ENCODE measurements around the gene HBQ1.
"Not testable (repeated sequence)": the region's sequence is repeated elsewhere in the genome, so short reads cannot be mapped to it uniquely, and the experiment has no call there.

Gene HBQ1

DNA sequence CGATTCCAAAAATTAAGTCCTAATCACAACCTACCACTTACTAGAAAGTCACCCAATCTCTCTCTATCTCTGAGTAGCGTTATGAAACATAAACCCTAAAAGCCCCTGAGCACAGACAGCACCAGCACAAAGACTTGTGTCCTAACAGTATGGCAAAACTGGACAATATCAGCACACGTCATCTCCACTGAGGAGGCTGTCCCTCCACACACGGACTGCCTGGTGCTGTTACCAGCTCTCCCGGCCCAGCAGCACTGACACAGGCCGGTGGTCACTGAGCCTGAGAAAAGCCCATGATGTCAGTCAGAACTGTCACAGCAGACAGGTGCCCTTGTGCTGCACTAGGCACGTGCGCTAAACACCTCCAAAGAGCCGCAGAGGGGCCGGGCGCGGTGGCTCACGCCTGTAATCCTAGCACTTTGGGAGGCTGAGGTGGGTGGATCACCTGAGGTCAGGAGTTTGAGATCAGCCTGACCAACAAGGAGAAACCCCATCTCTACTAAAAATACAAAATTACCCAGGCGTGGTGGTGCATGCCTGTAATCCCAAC is 31.4 kb downstream of the HBQ1 start:
- DNase-seq (ENCODE audit: low read depth), result not testable (repeated sequence)

DNA sequence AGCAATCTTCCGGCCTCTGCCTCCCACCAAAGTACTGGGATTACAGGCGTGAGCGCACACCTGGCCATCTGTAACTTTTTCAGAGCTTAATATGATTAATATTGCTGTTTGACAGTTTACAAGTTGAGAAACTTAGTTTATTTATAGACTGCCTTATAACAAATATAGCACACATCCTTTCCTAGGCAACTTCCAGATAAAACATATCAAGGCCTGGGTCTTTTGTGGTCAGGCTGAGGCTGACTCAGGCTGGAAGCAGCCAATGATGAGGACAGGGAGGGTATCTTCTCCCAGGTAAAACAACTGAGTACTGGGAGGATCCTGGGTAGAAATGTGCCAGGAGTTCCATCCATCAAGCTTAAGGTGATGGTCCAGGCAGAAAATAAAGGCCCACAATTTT is 32.7 kb downstream of the HBQ1 start:
- no peak for DNase-seq (ENCODE audit: low read depth)

DNA sequence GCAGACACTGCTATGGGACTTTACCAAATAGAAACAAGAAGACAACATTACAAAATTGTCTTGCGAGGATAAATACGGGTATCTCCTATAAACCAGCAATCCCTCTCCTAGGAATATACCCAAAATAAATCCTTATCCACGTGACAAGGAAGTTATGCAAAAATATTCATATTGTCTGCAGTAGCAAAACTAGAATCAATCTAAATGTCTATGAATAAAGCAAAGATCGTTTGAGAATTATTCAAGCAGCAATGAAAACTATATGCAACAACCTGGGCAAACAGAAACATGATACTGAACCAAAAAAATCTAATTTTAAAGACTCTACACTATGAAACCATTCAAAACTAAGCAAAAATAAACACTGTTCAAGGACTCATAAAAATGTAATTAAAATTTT is 39.8 kb downstream of the HBQ1 start:
- no peak for DNase-seq (ENCODE audit: low read depth)

DNA sequence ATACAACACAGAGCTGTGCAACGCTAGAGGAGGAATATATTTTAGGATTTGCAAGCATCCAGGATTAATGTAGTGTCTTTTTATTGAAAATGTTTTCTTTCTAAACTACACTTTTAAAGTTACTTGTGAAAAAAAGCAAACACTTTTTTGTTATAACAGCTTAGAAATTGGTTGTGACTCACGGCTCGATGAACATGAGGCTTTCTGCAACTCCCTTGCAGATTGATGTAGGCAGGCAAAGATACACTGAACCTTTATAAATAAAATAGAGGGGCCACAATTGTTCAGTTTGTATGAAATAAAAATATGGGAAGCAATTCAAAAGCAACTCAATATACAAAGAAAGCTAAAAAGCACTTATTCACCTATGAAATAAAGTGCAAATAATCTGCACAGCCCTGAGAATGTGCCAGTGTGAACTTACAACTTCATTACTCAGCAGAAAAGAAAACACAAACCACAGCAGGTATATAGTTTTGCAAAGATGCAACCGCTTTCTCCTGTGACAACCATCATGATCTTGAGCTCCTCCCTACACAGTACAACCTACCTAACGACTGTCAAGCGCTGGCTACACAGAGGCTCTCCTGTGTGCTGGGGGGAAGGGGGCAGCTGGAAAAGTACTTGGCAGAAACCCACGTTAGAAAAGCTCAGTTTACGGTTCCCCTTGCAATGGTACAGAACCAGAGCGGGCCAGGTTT is 48.0 kb downstream of the HBQ1 start:
- DNase-seq (ENCODE audit: low read depth), result no peak

DNA sequence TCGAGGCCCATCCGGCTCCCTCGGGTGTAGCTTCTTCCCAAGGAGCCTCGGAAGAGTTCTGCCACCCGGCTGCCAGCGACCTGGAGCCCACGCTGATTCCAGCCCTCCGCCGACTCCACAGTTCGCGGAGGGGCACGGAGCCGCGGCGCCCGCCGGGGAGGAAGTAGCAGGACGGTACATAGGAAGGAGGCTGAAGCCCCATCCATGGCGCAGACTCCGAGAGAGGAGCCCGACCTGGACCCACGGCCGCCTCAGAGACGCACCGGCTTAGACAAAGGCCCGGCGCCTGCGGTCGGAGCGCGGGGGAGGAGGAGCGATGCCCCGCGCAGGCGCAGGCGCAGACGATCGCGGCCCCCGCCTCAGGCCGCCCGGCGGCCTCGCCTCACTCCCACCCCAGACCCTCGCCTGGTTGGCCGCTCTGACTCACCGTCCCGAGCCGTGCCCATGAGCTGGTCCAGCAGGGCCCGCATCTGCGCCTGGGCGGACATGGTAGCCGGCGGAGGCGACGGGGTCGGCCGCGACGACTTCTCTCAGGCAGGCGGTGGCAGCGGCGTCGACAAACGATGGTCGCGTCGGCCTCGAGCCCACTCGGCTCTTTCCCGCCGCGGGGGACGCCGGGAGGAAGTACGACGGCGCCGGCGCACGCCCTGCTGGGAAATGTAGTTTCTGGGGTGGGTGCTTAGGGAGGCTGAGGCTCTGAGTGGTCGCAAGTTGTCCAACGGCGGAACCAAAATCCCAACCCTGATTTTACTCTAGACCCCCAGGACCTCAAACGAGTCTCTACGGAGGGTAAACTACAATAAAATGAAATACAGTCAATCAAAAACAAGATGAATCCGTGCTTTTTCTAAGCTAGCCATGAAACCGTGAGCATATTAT is 48.8 kb downstream of the HBQ1 start, which contains the start of gene LUC7L:
TSS of gene LUC7L (minus strand) at position 598 of the 879 bp plus-strand sequence. CDS start at position 488, 110 bp downstream.
- peak; percentile 47 for DNase-seq (ENCODE audit: low read depth)

DNA sequence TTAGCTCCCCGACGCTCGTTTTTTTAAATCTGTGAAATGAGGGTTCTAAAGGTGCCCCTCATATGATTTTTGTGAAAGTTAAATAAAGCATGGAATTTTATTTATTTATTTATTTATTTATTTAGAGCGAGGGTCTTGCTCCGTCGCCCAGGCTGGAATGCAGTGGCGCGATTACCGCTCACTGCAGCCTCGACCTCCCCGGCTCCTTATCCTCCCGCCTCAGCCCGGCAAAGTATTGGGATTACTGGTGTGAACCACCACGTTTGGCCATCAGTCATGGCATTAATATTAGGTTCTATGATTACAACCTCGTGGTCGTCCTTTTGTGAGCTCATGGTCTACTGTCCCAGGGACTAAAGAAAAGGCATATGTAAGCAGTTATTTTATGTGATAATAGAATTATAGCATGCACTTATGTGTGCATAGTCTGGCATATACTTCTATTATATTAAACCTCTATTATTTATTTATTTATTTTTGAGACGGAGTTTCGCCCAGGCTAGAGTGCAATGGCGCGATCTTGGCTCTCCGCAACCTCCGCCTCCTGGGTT is 49.5 kb downstream of the HBQ1 start:
- no peak for DNase-seq (ENCODE audit: low read depth)

DNA sequence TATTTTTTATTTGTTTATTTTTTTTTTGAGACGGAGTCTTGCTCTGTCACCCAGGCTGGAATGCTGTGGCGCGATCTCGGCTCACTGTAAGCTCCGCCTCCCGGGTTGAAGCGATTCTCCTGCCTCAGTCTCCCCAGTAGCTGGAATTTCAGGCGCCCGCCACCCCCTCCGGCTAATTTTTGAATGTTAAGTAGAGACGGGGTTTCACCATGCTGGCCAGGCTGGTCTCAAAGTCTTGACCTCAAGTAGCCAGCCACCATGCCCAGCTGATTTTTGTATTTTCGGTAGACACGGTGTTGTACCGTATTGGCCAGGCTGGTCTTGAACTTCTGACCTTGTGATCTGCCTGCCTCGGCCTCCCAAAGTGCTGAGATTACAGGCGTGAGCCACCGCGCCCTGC is 50.1 kb downstream of the HBQ1 start:
- not testable (repeated sequence) for DNase-seq (ENCODE audit: low read depth)

Data from fibroblast of the conjunctiva (primary cell).